Urinary bladder (tissue), 2 donors: ENCODE data around the gene SLC38A7. TPM values are rescaled to one million over a fixed set of nuclear protein-coding genes. Genes with fewer than 3 reads are reported as not detected.

Source experiments
- polyA plus RNA-seq: library from polyadenylated mRNA; stranded (reverse); fragments of 200-250 nt; gene quantifications from one replicate; pipeline ENCODE4 v1.2.3, GENCODE V29; 2013
- total RNA-seq: library from RNA; depleted of rRNA; stranded (reverse); fragments of >200 nt; gene quantifications from one replicate; pipeline ENCODE4 v1.2.3, GENCODE V29; 2014
- donor health status: healthy.

The SLC38A7 gene
- total and polyA plus RNA-seq, 2 donors: 7.7 to 13.8 TPM

Other genes starting within 250 kb of the SLC38A7 start
- 8.1 TPM for gene NDRG4, start 184.6 kb downstream of the SLC38A7 start, total RNA-seq
- gene NDRG4, start 184.6 kb downstream of the SLC38A7 start, polyA plus RNA-seq: 7.8 TPM
- 15.3 TPM for gene SETD6, start 169.3 kb downstream of the SLC38A7 start, total RNA-seq
- gene SETD6, start 169.3 kb downstream of the SLC38A7 start, polyA plus RNA-seq: 15.5 TPM
- 141 TPM for gene CNOT1, start 54.9 kb downstream of the SLC38A7 start, total RNA-seq
- gene CNOT1, start 54.9 kb downstream of the SLC38A7 start, polyA plus RNA-seq: 74.4 TPM
- 26.4 TPM for gene GOT2, start 49.5 kb upstream of the SLC38A7 start, total RNA-seq
- gene GOT2, start 49.5 kb upstream of the SLC38A7 start, polyA plus RNA-seq: 60.1 TPM